Measurements from ENCODE around the gene HSBP1L1. TPM values are rescaled to one million over a fixed set of nuclear protein-coding genes. Genes with fewer than 3 reads are reported as not detected.
"Not testable (repeated sequence)": the region's sequence is repeated elsewhere in the genome, so short reads cannot be mapped to it uniquely, and the experiment has no call there.

Gene HSBP1L1
- total RNA-seq, 1 experiment from 2014 or later, result not detected

GRCh38 chr18:79991494-79991893 lies 27.1 kb downstream of the HSBP1L1 start:
- H3K18ac ChIP-seq (ENCODE audit: insufficient read length, low read depth, low read length), result no peak overlapping the region

DNA sequence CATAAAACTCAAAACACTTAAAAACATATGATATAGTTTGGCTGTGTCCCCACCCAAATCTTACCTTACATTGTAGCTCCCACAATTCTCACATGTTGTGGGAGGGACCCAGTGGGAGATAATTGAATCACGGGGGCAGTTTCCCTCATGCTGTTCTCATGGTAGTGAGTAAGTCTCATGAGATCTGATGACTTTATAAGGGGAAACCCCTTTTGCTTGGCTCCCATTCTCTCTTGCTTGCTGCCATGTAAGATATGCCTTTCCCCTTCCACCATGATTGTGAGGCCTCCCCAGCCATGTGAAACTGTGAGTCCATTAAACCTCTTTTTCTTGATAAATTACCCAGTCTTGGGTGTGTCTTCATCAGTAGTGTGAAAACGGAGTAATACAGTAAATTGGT lies 35.3 kb downstream of the HSBP1L1 start:
- H3K27me3 ChIP-seq (ENCODE audit: insufficient read depth, low read length); H2BK120ac ChIP-seq (ENCODE audit: low read depth, low read length, poor library complexity, severe bottlenecking); H3K27ac Mint-ChIP-seq; H3K9me3 ChIP-seq (ENCODE audit: control insufficient read depth, low read depth, low read length); H3K27me3 Mint-ChIP-seq (ENCODE audit: low read depth); H3K56ac ChIP-seq (ENCODE audit: insufficient read length, low read depth, low read length); H3K79me2 ChIP-seq (ENCODE audit: insufficient read depth, low read length); H2BK12ac ChIP-seq (ENCODE audit: insufficient read length, low read depth, low read length); H4K5ac ChIP-seq (ENCODE audit: insufficient read length, low read depth, low read length); H2BK20ac ChIP-seq (ENCODE audit: low read depth, low read length, poor library complexity, severe bottlenecking); H3K23me2 ChIP-seq (ENCODE audit: insufficient read length, low read depth, low read length, poor library complexity, severe bottlenecking); H3K23ac ChIP-seq (ENCODE audit: insufficient read length, low read depth, low read length); H2BK5ac ChIP-seq (ENCODE audit: insufficient read length, low read length); H3K4me1 ChIP-seq (ENCODE audit: insufficient read depth, low read length); H4K8ac ChIP-seq (replicated peaks; ENCODE audit: insufficient read length, low read depth, low read length); H3K4me1 Mint-ChIP-seq; H3K4me3 Mint-ChIP-seq; DNase-seq; H3K18ac ChIP-seq (ENCODE audit: insufficient read length, low read depth, low read length); H4K20me1 ChIP-seq (ENCODE audit: control insufficient read depth, insufficient read depth, insufficient read length); H4K91ac ChIP-seq (ENCODE audit: insufficient read length, low read depth, low read length); H3K9ac ChIP-seq (ENCODE audit: extremely low read depth, insufficient read length, low read length); H3K4ac ChIP-seq (ENCODE audit: low read depth, low read length); H3T11ph ChIP-seq (ENCODE audit: low read length); H2AK5ac ChIP-seq (ENCODE audit: insufficient read length, low read length); H3K4me2 ChIP-seq (ENCODE audit: insufficient read depth, insufficient read length, low read length); H3K14ac ChIP-seq (ENCODE audit: insufficient read depth, low read length); H3K79me1 ChIP-seq (ENCODE audit: insufficient read depth, low read depth, low read length, poor library complexity, severe bottlenecking); H2BK15ac ChIP-seq (ENCODE audit: low read depth, low read length); H2AFZ ChIP-seq (ENCODE audit: low read length); H3K27ac ChIP-seq (ENCODE audit: insufficient read length, low read depth, low read length): not testable (repeated sequence)
- Mint-ChIP-seq H3K9me3 (peaks cover 28 to 34% of the 10 kb centered on the region in 2 experiments), H3K36me3 (ENCODE audit: insufficient read depth in 1 of 3, low read depth in 3 of 3) (peaks cover 7 to 10% (median 8%) of the 10 kb centered on the region in 3 experiments)
- whole genome bisulfite sequencing (ENCODE audit: extremely low coverage, insufficient read length, low lambda C conversion rate), result no CpG with 5 or more reads among the region's 2 CpGs

More at GRCh38 chr18:79991494-79991893, 27.1 kb downstream of the HSBP1L1 start:
- no peak overlapping the region for H3K4me2 ChIP-seq (ENCODE audit: insufficient read depth, insufficient read length, low read length)
- no CpG with 5 or more reads among the region's 2 CpGs for WGBS (ENCODE audit: extremely low coverage, insufficient read length, low lambda C conversion rate)
- H3K27ac ChIP-seq (ENCODE audit: insufficient read length, low read depth, low read length), result no peak overlapping the region
- no peak overlapping the region for H2BK20ac ChIP-seq (ENCODE audit: low read depth, low read length, poor library complexity, severe bottlenecking)
- Mint-ChIP-seq H3K27ac (no peak overlapping the region), H3K4me3 (no peak overlapping the region), H3K36me3 (ENCODE audit: insufficient read depth in 1 of 3, low read depth in 3 of 3) (peaks cover 4 to 6% (median 5%) of the 10 kb centered on the region in 3 experiments; a peak in 6 of 7 replicates), H3K27me3 (ENCODE audit: low read depth) (no peaks in the 10 kb centered on the region; the same call in 1 of the 2 replicates), H3K9me3 (no peaks in the 10 kb centered on the region; a peak in 1 of 5 replicates), H3K4me1 (peaks cover 38 to 40% of the 10 kb centered on the region in 2 experiments)
- no peak overlapping the region for H3T11ph ChIP-seq (ENCODE audit: low read length)
- H3K9ac ChIP-seq (ENCODE audit: extremely low read depth, insufficient read length, low read length), result no peak overlapping the region
- no peak overlapping the region for H3K23ac ChIP-seq (ENCODE audit: insufficient read length, low read depth, low read length)
- peaks cover 11% of the 10 kb centered on the region; the same call in 1 of the 2 replicates for H3K79me2 ChIP-seq (ENCODE audit: insufficient read depth, low read length)
- H2AFZ ChIP-seq (ENCODE audit: low read length), result no peak overlapping the region
- H3K27me3 ChIP-seq (ENCODE audit: insufficient read depth, low read length), result no peaks in the 10 kb centered on the region
- no peak overlapping the region for H3K4ac ChIP-seq (ENCODE audit: low read depth, low read length)
- H3K56ac ChIP-seq (ENCODE audit: insufficient read length, low read depth, low read length), result no peak overlapping the region
- H4K8ac ChIP-seq (replicated peaks; ENCODE audit: insufficient read length, low read depth, low read length), result no peak overlapping the region
- H4K5ac ChIP-seq (ENCODE audit: insufficient read length, low read depth, low read length), result no peak overlapping the region
- no peak for DNase-seq
- no peak for TF ChIP-seq CTCF (conservative IDR thresholded peaks at IDR 0.05)
- no peaks in the 10 kb centered on the region for H3K9me3 ChIP-seq (ENCODE audit: control insufficient read depth, low read depth, low read length)
- H3K79me1 ChIP-seq (ENCODE audit: insufficient read depth, low read depth, low read length, poor library complexity, severe bottlenecking), result peaks cover 3% of the 10 kb centered on the region
- no peaks in the 10 kb centered on the region for H4K20me1 ChIP-seq (ENCODE audit: control insufficient read depth, insufficient read depth, insufficient read length)
- H3K14ac ChIP-seq (ENCODE audit: insufficient read depth, low read length), result no peak overlapping the region
- H3K4me1 ChIP-seq (ENCODE audit: insufficient read depth, low read length), result peaks cover 7% of the 10 kb centered on the region; the same call in 1 of the 2 replicates
- no peak overlapping the region for H2BK12ac ChIP-seq (ENCODE audit: insufficient read length, low read depth, low read length)
- H3K23me2 ChIP-seq (ENCODE audit: insufficient read length, low read depth, low read length, poor library complexity, severe bottlenecking), result peaks cover 8% of the 10 kb centered on the region
- no peak overlapping the region for H2BK120ac ChIP-seq (ENCODE audit: low read depth, low read length, poor library complexity, severe bottlenecking)
- no peak overlapping the region for H2AK5ac ChIP-seq (ENCODE audit: insufficient read length, low read length)
- H2BK15ac ChIP-seq (ENCODE audit: low read depth, low read length), result no peak overlapping the region
- no peak overlapping the region for H4K91ac ChIP-seq (ENCODE audit: insufficient read length, low read depth, low read length)
- no peak overlapping the region for H2BK5ac ChIP-seq (ENCODE audit: insufficient read length, low read length)
